GM12801 (cell line): ENCODE results near the gene ERICH2.

Experiments
- CTCF ChIP-seq: IDR thresholded peaks from one replicate; pipeline ENCODE4 v1.5.1; 2011; ENCODE audit warnings: control low read depth; ENCODE audit not compliant: insufficient read length; ENCODE audit errors: extremely low read depth

Gene ERICH2

GRCh38 chr2:170770606-170771420, 635 bp downstream of the ERICH2 start:
- no peak for TF ChIP-seq CTCF

- TF ChIP-seq CTCF: no peak
Observed at GRCh38 chr2:170771421-170771937, 1.3 kb downstream of the ERICH2 start.

GRCh38 chr2:170772295-170772694, 2.1 kb downstream of the ERICH2 start:
- no peak for TF ChIP-seq CTCF

GRCh38 chr2:170774074-170774473, 3.9 kb downstream of the ERICH2 start:
- no peak for TF ChIP-seq CTCF

GRCh38 chr2:170778900-170779299, 8.7 kb downstream of the ERICH2 start:
- TF ChIP-seq CTCF: no peak

- no peak for TF ChIP-seq CTCF
Observed at GRCh38 chr2:170779304-170779703, 9.1 kb downstream of the ERICH2 start.

- TF ChIP-seq CTCF: no peak
Observed at GRCh38 chr2:170782673-170783072, 12.5 kb downstream of the ERICH2 start.
